HEK293 (cell line): ENCODE results near the gene CD300LG.
"Not testable (repeated sequence)": the region's sequence is repeated elsewhere in the genome, so short reads cannot be mapped to it uniquely, and the experiment has no call there.

Source experiments
- CTCF ChIA-PET: fragments of 350-600 bp; formaldehyde crosslinking; extraction: SDS; loops from one replicate; lab custom pipeline; 2021; ENCODE audit warnings: antibody characterized with exemption; lab: Yijun Ruan, JAX
- POLR2A ChIA-PET: fragments of 300-600 bp; formaldehyde crosslinking; extraction: SDS; loops from one replicate; lab custom pipeline; 2020; ENCODE audit warnings: antibody characterized with exemption, inconsistent platforms; lab: Yijun Ruan, JAX
- H3K27ac ChIP-seq: fragments of 200-500 bp; sonication (Bioruptor generic); 2 replicates; pipeline ENCODE4 v1.5.1; 2014; ENCODE audit warnings: low read depth, low read length, control low read depth, inconsistent platforms; ENCODE audit errors: extremely low read depth
- H3K36me3 ChIP-seq, 2 experiments: fragments of 200-500 bp in 1 of 2; sonication (Bioruptor generic) in 1 of 2; 1 replicate in 1 of 2; 2 replicates in 1 of 2; pipeline ENCODE4 v1.5.1; 2014 to 2017; ENCODE audit warnings: inconsistent platforms in 2 of 2, low read length in 2 of 2; ENCODE audit not compliant: control insufficient read depth in 2 of 2, insufficient read depth in 1 of 2
- H3K4me1 ChIP-seq: fragments of 200-500 bp; sonication (Bioruptor generic); 2 replicates; pipeline ENCODE4 v1.5.1; 2014; ENCODE audit warnings: mild to moderate bottlenecking, low read length, inconsistent platforms; ENCODE audit not compliant: control insufficient read depth, insufficient read depth
- H3K4me3 ChIP-seq: 2 replicates; pipeline ENCODE4 v1.5.1; 2011; ENCODE audit warnings: low read depth, mild to moderate bottlenecking, control low read depth, low read length, moderate library complexity
- H3K9me3 ChIP-seq: fragments of 200-500 bp; sonication (Bioruptor generic); 2 replicates; pipeline ENCODE4 v1.5.1; 2014; ENCODE audit warnings: low read depth, low read length, inconsistent platforms; ENCODE audit not compliant: control insufficient read depth, insufficient read depth
- AEBP2 ChIP-seq: fragments of 450-650 bp; formaldehyde crosslinking; IDR thresholded peaks from 2 replicates; pipeline ENCODE4 v1.5.1; 2016; ENCODE audit warnings: missing biosample characterization, missing genetic modification characterization, borderline replicate concordance
- CTCF ChIP-seq: fragments of 450-650 bp; formaldehyde crosslinking; IDR thresholded peaks from 2 replicates; pipeline ENCODE4 v1.5.1; 2016; ENCODE audit warnings: missing biosample characterization, missing genetic modification characterization
- EGR2 ChIP-seq: fragments of 450-650 bp; formaldehyde crosslinking; IDR thresholded peaks from 2 replicates; pipeline ENCODE4 v1.5.1; 2016; ENCODE audit warnings: low read depth, missing biosample characterization, missing genetic modification characterization
- IKZF3 ChIP-seq: fragments of 450-650 bp; IDR thresholded peaks from 2 replicates; pipeline ENCODE4 v1.5.0; 2018; ENCODE audit warnings: missing biosample characterization, mild to moderate bottlenecking, missing genetic modification characterization, moderate library complexity
- OSR2 ChIP-seq: fragments of 450-650 bp; formaldehyde crosslinking; IDR thresholded peaks from 2 replicates; pipeline ENCODE4 v1.5.1; 2016; ENCODE audit warnings: missing biosample characterization, missing genetic modification characterization
- REST ChIP-seq: fragments of 450-650 bp; formaldehyde crosslinking; IDR thresholded peaks from 2 replicates; pipeline ENCODE4 v1.5.1; 2016; ENCODE audit warnings: missing biosample characterization, missing genetic modification characterization
- YY1 ChIP-seq: fragments of 450-650 bp; formaldehyde crosslinking; IDR thresholded peaks from 2 replicates; pipeline ENCODE4 v1.5.1; 2018; ENCODE audit warnings: missing biosample characterization, missing genetic modification characterization
- ZBTB8A ChIP-seq: fragments of 450-650 bp; formaldehyde crosslinking; IDR thresholded peaks from 2 replicates; pipeline ENCODE4 v1.5.1; 2016; ENCODE audit warnings: missing biosample characterization, missing genetic modification characterization
- ZFHX2 ChIP-seq: fragments of 450-650 bp; formaldehyde crosslinking; conservative IDR thresholded peaks from 2 replicates; pipeline ENCODE4 v1.5.1; 2016; ENCODE audit warnings: missing biosample characterization, missing genetic modification characterization
- ZNF132 ChIP-seq: fragments of 450-650 bp; formaldehyde crosslinking; IDR thresholded peaks from 2 replicates; pipeline ENCODE4 v1.5.1; 2017; ENCODE audit warnings: missing biosample characterization, missing genetic modification characterization, borderline replicate concordance
- ZNF169 ChIP-seq: fragments of 450-650 bp; formaldehyde crosslinking; IDR thresholded peaks from 2 replicates; pipeline ENCODE4 v1.5.1; 2016; ENCODE audit warnings: missing biosample characterization, missing genetic modification characterization
- ZNF266 ChIP-seq: fragments of 450-650 bp; formaldehyde crosslinking; IDR thresholded peaks from 2 replicates; pipeline ENCODE4 v1.5.1; 2016; ENCODE audit warnings: missing biosample characterization, missing genetic modification characterization, low read depth
- ZNF311 ChIP-seq: fragments of 450-650 bp; formaldehyde crosslinking; IDR thresholded peaks from 2 replicates; pipeline ENCODE4 v1.5.1; 2017; ENCODE audit warnings: missing biosample characterization, missing genetic modification characterization, borderline replicate concordance
- ZNF366 ChIP-seq: fragments of 450-650 bp; formaldehyde crosslinking; conservative IDR thresholded peaks from 2 replicates; pipeline ENCODE4 v1.5.1; 2016; ENCODE audit warnings: missing biosample characterization, missing genetic modification characterization
- ZNF449 ChIP-seq: fragments of 450-650 bp; formaldehyde crosslinking; IDR thresholded peaks from 2 replicates; pipeline ENCODE4 v1.5.1; 2017; ENCODE audit warnings: missing biosample characterization, mild to moderate bottlenecking, missing genetic modification characterization, moderate library complexity
- ZNF529 ChIP-seq: fragments of 450-650 bp; formaldehyde crosslinking; IDR thresholded peaks from 2 replicates; pipeline ENCODE4 v1.5.1; 2017; ENCODE audit warnings: missing genetic modification characterization, missing biosample characterization; ENCODE audit not compliant: insufficient replicate concordance
- ZNF621 ChIP-seq: fragments of 450-650 bp; formaldehyde crosslinking; IDR thresholded peaks from 2 replicates; pipeline ENCODE4 v1.5.1; 2017; ENCODE audit warnings: missing biosample characterization, missing genetic modification characterization
- ZNF639 ChIP-seq: fragments of 450-650 bp; formaldehyde crosslinking; IDR thresholded peaks from 2 replicates; pipeline ENCODE4 v1.5.1; 2016; ENCODE audit warnings: missing biosample characterization, missing genetic modification characterization
- ZNF701 ChIP-seq: fragments of 450-650 bp; formaldehyde crosslinking; IDR thresholded peaks from 2 replicates; pipeline ENCODE4 v1.5.1; 2016; ENCODE audit warnings: missing biosample characterization, missing genetic modification characterization

Gene CD300LG

GRCh38 chr17:43868226-43868994 lies 21.4 kb downstream of the CD300LG start:
- no peaks in the 10 kb centered on the region for H3K36me3 ChIP-seq
- H3K4me1 ChIP-seq = no peaks in the 10 kb centered on the region
- H3K9me3 ChIP-seq = no peaks in the 10 kb centered on the region
- ChIA-PET CTCF (interaction anchor here (0.6 to 5.8 kb wide), 5 partner anchors 10 to 79 kb away, joined by 3 to 37 read pairs (median 28); partner anchors contain the start of gene CD300LG), POLR2A (no interaction called here)
- H3K4me3 ChIP-seq = no peak overlapping the region
- TF ChIP-seq ZNF701 (tag by site-specific recombination) = no peak
- no peak for TF ChIP-seq REST
- peak; percentile 94 for TF ChIP-seq ZNF266
- TF ChIP-seq AEBP2 (tag by site-specific recombination) = no peak
- no peak for TF ChIP-seq ZNF621 (tag by site-specific recombination)
- no peak for TF ChIP-seq ZNF529 (tag by site-specific recombination)
- TF ChIP-seq EGR2 (tag by site-specific recombination) = no peak
- no peak for TF ChIP-seq ZNF169
- no peak overlapping the region for H3K27ac ChIP-seq

GRCh38 chr17:43869031-43869430 lies 22.1 kb downstream of the CD300LG start:
- H3K27ac ChIP-seq, H3K4me1 ChIP-seq, H3K36me3 ChIP-seq, H3K4me3 ChIP-seq, H3K9me3 ChIP-seq, POLR2A ChIA-PET: not testable (repeated sequence)
- CTCF ChIA-PET = interaction anchor here (0.6 to 5.8 kb wide), 4 partner anchors 9 to 72 kb away, joined by 3 to 37 read pairs (median 28); partner anchors contain the start of gene CD300LG

- POLR2A ChIA-PET = no interaction called here
- H3K4me3 ChIP-seq = no peak overlapping the region
- no peaks in the 10 kb centered on the region for H3K4me1 ChIP-seq
- no peaks in the 10 kb centered on the region for H3K9me3 ChIP-seq
- H3K36me3 ChIP-seq = peaks cover 0 to 7% of the 10 kb centered on the region in 2 experiments; a peak in 1 of 3 replicates
- CTCF ChIA-PET = interaction anchor here (0.7 to 1.4 kb wide), 3 partner anchors 12 to 562 kb away, joined by 3 to 8 read pairs (median 3); no protein-coding TSS in a partner anchor
- no peak overlapping the region for H3K27ac ChIP-seq
- TF ChIP-seq ZNF311 = no peak
- TF ChIP-seq ZNF621 (tag by site-specific recombination) = no peak
- no peak for TF ChIP-seq CTCF (tag by site-specific recombination)
- TF ChIP-seq ZBTB8A (tag by site-specific recombination) = no peak
- no peak for TF ChIP-seq ZNF449
- no peak for TF ChIP-seq OSR2 (tag by site-specific recombination)
- TF ChIP-seq ZNF132 = no peak
- TF ChIP-seq YY1 = no peak
- no peak for TF ChIP-seq ZFHX2 (tag by site-specific recombination)
- no peak for TF ChIP-seq ZNF366
- no peak for TF ChIP-seq IKZF3 (tag by site-specific recombination)
- TF ChIP-seq ZNF639 = no peak
Measured at GRCh38 chr17:43871946-43872690, 25.1 kb downstream of the CD300LG start.
